Measurements from ENCODE around the gene ARMH3. TPM values are rescaled to one million over a fixed set of nuclear protein-coding genes. Genes with fewer than 3 reads are reported as not detected.

ARMH3 gene
- total and polyA plus RNA-seq, 3 donors from 2014 or later, result 20.2 to 23.7 (median 21.6) TPM

GRCh38 chr10:101824736-101825135 is 231.2 kb downstream of the ARMH3 start:
- WGBS, 2 donors, result 88 to 89% methylated on average over 2 of the region's 2 CpGs
- no peaks in the 10 kb centered on the region for H3K27me3 ChIP-seq
- no peak overlapping the region for H3K4me3 ChIP-seq

GRCh38 chr10:101818872-101819633 is 236.9 kb downstream of the ARMH3 start:
- TF ChIP-seq CTCF (IDR thresholded peaks at IDR 0.05) (no peak), POLR2A (IDR thresholded peaks at IDR 0.05) (no peak)
- peaks cover 17% of the 10 kb centered on the region for H3K4me1 ChIP-seq
- peak overlapping the region; percentile 83 to 97 for H3K4me3 ChIP-seq
- H3K9me3 ChIP-seq, result no peaks in the 10 kb centered on the region
- no peak for DNase-seq
- no peaks in the 10 kb centered on the region for H3K36me3 ChIP-seq (ENCODE audit: low read depth, missing control alignments)
- peak overlapping the region; percentile 92 to 98 for H3K27ac ChIP-seq
- WGBS, 2 donors, result 13 to 14% methylated on average over 14 of the region's 14 CpGs
- intact Hi-C loops (cut with DNase I; ENCODE audit: low total_unique reads), result no loop called here
- no peaks in the 10 kb centered on the region for H3K27me3 ChIP-seq

More at GRCh38 chr10:101824736-101825135, 231.2 kb downstream of the ARMH3 start:
- no peak overlapping the region for H3K27ac ChIP-seq
- DNase-seq, result no peak
- H3K9me3 ChIP-seq, result no peaks in the 10 kb centered on the region
- no peaks in the 10 kb centered on the region for H3K4me1 ChIP-seq
- H3K36me3 ChIP-seq (ENCODE audit: low read depth, missing control alignments), result no peaks in the 10 kb centered on the region
- TF ChIP-seq POLR2A (IDR thresholded peaks at IDR 0.05) (no peak), CTCF (IDR thresholded peaks at IDR 0.05) (no peak)
- intact Hi-C loops (cut with DNase I; ENCODE audit: low total_unique reads), result no loop called here

GRCh38 chr10:101818119-101818871 is 237.7 kb downstream of the ARMH3 start, which contains the start of gene OGA:
Gene OGA, minus strand, starts transcription at chr10:101818444. Its CDS starts 422 bp downstream, at chr10:101818022.
- intact Hi-C loops (cut with DNase I; ENCODE audit: low total_unique reads), result no loop called here
- Histone ChIP-seq H3K4me3 (peak within 1 kb of the TSS; percentile 83 to 97), H3K9me3 (no peaks in the 10 kb centered on the region), H3K27me3 (no peaks in the 10 kb centered on the region), H3K4me1 (peaks cover 21% of the 10 kb centered on the region), H3K36me3 (ENCODE audit: low read depth, missing control alignments) (no peaks in the 10 kb centered on the region), H3K27ac (peak within 1 kb of the TSS; percentile 92 to 98)
- TF ChIP-seq CTCF (IDR thresholded peaks at IDR 0.05) (no peak), POLR2A (IDR thresholded peaks at IDR 0.05) (peak; percentile 99)
- WGBS, 2 donors, result 0% methylated on average over 35 to 47 of the region's 47 CpGs
- peak; percentile 98 for DNase-seq

- WGBS, 2 donors, result 1% methylated on average over 20 to 44 of the region's 44 CpGs
- intact Hi-C loops (cut with DNase I; ENCODE audit: low total_unique reads), result no loop called here
- Histone ChIP-seq H3K36me3 (ENCODE audit: low read depth, missing control alignments) (no peaks in the 10 kb centered on the region), H3K27me3 (no peaks in the 10 kb centered on the region), H3K4me3 (peak overlapping the region; percentile 83 to 97), H3K27ac (peak overlapping the region; percentile 92 to 98), H3K9me3 (no peaks in the 10 kb centered on the region), H3K4me1 (peaks cover 21% of the 10 kb centered on the region)
- TF ChIP-seq POLR2A (IDR thresholded peaks at IDR 0.05), result no peak
- no peak for TF ChIP-seq CTCF (IDR thresholded peaks at IDR 0.05)
- DNase-seq, result peak; percentile 96
These were observed 238.4 kb downstream of the ARMH3 start for GRCh38 chr10:101817337-101818118.

Data from testis (tissue), 3 donors.